Measurements from ENCODE around the gene NF1.
"Not testable (repeated sequence)": the region's sequence is repeated elsewhere in the genome, so short reads cannot be mapped to it uniquely, and the experiment has no call there.

Gene NF1

DNA sequence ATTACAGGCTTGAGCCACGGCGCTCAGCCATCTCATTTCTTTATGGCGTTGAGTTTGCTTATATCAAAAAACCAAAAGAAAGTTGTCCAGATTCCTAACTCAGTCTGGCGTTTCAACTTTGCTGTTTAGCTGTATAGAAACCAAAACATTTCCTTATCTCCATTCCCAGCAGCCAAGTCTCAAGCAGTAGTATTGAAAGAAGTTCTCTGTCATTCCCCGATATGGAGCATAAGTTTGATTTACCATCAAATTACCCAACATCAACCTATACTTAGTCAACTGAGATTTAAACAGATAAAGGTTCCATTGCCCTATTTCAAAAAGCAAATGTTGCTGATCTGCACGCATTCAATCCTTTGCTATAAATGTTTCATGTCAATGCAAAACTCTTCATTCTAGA is 269.2 kb downstream of the NF1 start:
- FAIRE-seq, result no peak

DNA sequence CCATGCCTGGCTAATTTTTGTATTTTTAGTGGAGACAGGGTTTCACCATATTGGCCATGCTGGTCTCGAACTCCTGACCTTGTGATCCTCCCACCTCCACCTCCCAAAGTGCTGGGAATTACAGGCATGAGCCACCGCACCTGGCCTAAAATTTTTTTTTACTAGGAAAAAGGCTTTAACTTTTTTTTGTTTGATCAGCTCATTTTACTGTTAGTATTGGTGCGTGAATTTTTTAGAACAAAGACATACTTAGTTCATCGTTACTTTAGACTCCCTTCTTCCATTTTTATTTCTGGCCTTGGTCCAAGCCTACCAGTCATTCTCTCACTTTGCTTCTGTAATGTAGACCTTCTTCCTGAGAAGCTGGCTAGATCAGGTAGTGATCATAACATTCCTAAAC is 271.3 kb downstream of the NF1 start:
- FAIRE-seq, result no peak

- no peak for FAIRE-seq
Observed at GRCh38 chr17:31369266-31369665, 274.5 kb downstream of the NF1 start.

DNA sequence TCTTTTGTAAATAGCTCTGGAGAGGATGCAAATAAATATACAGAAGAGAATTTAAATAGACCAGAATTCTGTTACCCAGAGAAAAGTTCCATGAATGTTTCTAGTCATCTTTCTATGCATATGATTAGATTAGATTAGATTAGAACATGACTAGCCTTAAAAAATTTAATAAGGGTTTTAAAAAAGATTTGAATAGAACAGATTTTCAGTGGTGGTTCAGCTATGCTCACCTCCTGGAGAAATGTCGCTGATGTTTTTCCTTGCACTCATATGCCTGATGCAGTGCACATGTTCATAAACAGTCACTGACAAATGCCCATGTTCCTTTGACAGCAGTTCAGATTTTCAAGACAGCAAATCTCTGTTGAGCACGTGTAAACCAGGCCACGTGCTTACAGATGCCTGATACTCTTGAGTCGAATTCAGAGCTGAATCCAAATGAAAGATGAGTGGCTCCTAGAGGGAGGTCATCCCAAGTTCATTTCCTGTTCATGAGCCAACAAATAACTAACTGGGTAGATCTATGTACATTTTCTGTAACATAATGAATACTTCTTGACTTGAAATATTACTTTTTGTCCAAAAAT is 276.8 kb downstream of the NF1 start:
- no peak for FAIRE-seq

DNA sequence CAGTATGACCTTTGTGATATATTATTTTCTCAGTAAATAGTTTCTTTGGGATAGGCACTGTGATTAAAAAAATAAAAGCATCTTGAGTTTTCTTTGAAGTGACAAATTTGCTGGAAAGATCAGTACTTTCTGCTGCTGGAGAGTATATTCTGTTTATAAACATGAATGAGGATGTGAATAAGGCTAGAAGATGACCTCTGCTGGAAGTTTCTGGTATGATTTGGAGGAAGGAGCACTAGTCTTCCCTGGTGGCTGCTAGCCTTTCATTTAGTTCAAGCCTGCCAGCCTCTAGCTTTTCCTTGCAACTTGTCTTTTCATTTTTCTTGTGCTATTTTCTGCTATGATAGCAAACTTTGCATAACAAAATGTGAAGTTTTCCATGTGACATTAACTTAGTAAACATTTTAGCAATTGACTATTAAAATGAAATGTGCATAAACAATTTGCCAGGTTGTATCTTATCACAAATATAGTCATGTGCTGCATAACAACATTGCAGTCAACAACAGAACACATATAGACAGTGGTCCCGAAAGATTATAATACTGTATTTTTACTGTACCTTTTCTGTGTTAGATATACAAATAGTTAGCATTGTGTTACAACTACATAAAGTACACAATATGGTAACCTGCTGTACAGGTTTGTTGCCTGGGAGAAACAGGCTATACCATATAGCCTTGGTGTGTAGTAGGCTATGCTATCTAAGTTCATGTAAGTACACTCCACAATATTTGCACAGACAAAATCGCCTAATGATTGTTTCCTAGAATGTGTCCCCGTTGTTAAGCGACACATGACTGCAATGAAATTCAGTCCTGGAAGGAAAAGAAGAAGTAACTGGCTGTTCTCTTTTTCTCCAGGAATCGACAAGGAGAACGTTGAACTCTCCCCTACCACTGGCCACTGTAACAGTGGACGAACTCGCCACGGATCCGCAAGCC is 278.6 kb downstream of the NF1 start:
- FAIRE-seq, result peak; percentile 94

DNA sequence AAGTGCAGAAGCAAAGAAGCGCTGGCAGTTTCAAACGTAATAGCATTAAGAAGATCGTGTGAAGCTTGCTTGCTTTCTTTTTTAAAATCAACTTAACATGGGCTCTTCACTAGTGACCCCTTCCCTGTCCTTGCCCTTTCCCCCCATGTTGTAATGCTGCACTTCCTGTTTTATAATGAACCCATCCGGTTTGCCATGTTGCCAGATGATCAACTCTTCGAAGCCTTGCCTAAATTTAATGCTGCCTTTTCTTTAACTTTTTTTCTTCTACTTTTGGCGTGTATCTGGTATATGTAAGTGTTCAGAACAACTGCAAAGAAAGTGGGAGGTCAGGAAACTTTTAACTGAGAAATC is 279.3 kb downstream of the NF1 start:
- no peak for FAIRE-seq

GRCh38 chr17:31374503-31374902 is 279.7 kb downstream of the NF1 start:
- no peak for FAIRE-seq

DNA sequence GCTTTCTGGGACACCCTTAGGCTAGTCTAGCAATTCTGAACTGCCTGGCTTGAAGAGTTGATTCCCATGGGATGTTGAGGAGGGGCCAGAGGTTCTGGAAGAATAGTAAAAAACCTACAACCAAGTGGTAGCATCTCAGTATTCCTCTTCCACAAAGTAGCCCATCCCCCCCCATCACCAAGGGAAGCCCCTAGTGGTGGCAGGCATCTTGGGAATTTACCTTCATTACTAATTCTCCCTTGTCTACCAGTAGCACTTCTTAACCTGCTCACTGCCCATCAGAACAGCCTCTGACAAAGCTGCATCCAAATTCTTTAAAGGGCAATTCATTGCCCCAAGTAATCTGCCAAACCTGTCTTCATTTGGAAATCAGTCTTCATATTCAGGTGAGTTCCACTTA is 283.9 kb downstream of the NF1 start:
- FAIRE-seq, result no peak

- no peak for FAIRE-seq
Observed at GRCh38 chr17:31379597-31380205, 284.9 kb downstream of the NF1 start.

- FAIRE-seq, result no peak
Observed at GRCh38 chr17:31381165-31381668, 286.4 kb downstream of the NF1 start.

- FAIRE-seq, result not testable (repeated sequence)
Observed at GRCh38 chr17:31382668-31383275, 288.0 kb downstream of the NF1 start.

DNA sequence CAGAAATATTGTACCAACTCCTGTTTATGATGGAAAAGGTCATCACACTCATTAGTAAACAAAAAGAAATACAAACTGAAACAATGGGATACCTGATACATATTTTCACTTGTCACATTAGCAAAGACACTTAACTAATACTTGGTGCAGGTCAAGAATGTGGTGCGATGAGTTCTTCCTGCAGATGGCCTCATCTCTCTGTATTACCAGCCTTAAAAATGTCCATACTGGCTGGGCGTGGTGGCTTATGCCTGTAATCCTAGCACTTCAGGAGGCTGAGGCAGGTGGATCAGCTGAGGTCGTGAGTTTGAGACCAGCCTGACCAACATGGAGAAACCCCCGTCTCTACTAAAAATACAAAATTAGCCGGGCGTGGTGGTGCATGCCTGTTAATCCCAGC is 288.7 kb downstream of the NF1 start:
- not testable (repeated sequence) for FAIRE-seq

DNA sequence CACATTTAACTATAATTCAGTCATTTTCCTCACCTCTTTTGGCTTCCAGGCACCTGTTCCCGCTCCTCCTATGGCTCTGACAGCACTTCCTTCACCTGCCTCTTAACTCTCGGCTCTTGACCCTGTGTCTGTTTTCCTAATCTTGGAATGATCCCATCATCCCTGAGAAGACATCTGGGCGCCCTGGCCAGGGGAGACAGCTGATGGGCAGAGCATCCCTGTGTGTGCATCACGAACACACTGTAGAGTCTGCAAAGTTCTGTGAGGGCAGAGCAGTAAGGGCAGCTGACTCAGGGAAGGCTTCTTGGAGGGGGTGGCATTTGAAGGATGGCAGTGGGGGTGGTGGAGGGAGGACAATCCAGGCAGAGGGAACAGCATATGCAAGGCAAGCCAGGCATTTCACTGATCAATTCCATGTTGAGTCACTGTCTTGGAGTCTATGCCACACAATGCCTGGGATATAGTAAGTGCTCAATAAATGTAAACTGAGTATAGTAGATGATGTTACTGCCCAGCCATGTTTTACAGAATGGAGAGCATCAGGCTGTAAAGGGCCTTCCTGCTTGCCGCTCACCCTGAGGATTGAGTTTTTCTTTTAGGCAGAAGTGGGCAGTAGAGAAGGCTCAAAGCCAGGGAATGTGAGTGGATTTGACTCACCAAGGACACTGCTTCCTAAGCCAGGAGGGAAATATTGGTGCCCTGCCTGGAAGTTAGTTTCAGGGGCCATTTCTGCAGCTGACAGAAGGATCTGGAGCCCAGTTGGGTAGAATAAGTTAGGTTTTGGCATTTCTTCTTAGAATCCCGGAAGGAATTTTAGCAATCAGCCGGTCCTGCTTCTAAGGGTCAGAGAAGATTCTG is 290.9 kb downstream of the NF1 start:
- FAIRE-seq, result no peak

GRCh38 chr17:31386542-31387075 is 291.8 kb downstream of the NF1 start:
- no peak for FAIRE-seq

DNA sequence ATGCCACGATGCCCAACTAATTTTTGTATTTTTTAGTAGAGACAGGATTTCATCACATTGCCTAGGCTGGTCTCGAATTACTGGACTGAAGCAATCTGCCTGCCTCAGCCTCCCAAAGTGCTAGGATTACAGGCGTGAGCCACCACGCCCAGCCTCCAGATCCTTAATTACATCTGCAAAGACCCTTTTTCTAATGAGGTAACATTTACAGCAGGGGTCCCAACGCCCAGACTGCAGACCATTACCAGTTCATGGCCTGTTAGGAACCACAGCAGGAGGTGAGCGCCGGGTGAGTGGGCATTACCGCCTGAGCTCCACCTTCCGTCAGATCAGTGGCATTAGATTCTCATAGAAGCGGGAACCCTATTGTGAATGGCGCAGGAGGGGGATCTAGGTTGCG is 292.7 kb downstream of the NF1 start:
- FAIRE-seq, result no peak

- FAIRE-seq, result no peak
Observed at GRCh38 chr17:31388351-31388750, 293.6 kb downstream of the NF1 start.

DNA sequence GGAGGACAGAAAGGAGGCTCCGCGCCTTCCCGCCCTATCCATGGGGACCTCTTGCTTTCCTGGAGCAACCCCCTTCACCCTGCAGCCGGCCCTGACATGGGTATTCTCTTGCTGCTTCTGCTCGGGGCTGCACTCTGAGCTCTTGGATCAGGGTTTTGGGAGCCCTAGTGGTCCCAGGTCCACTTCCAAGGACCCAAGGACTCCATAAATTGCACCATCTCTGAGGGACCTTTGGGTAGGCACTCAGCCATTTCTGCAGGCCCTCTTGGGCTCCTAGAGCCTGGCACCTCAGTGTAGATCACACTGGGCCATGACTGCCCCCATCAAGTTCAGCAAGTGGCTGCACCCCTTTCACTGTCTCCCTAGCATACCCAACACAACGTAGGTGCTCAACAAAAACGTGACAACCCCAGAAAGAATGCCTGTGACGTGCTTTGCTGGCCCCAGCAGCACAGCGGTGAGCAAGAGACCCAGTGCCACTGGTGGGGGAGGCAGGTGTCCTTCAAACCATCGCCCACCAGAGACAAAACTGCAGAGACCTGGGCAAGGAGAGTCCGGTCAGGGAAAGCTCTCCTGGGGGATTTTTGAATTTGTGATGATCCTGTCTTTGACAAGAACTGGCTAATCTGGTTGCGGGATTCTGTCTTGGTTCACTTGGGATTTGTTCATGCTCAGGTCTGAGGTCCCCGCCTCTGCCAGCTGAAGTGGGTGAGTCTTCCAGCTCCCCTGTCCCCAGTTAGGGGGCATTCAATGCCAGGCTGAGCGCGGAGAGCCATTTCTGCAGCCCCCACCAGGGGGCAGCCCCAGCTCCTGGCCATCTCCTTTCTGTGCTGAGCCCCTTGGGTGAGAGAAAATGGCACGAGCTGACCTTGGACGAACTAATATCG is 294.2 kb downstream of the NF1 start:
- FAIRE-seq, result no peak

- no peak for FAIRE-seq
Observed at GRCh38 chr17:31389657-31390381, 295.0 kb downstream of the NF1 start.

GRCh38 chr17:31390426-31390747 is 295.6 kb downstream of the NF1 start:
- FAIRE-seq, result no peak

GRCh38 chr17:31390748-31391495 is 296.1 kb downstream of the NF1 start:
- FAIRE-seq, result no peak
